HCT116 (cell line): Measurements from ENCODE around the gene NRP1. TPM values are rescaled to one million over a fixed set of nuclear protein-coding genes. Genes with fewer than 3 reads are reported as not detected.

ENCODE experiments used
- ATAC-seq: fragments of 200-7000 bp; cut with Tn5 transposase; 2 replicates; pipeline ENCODE4 v1.9.1; 2020; ENCODE audit warnings: mild to moderate bottlenecking, moderate library complexity
- BruUV-seq: library from RNA; stranded (reverse); fragments of 400-500 nt; replicated peaks from 2 replicates; lab custom pipeline; 2021; lab: Mats Ljungman, UMichigan
- CTCF ChIA-PET: fragments of 300-600 bp; sonication (Branson Sonifier 250); formaldehyde crosslinking; loops from one replicate; lab custom pipeline; 2021; ENCODE audit warnings: antibody characterized with exemption; lab: Charles Lee
- POLR2A ChIA-PET: fragments of 300-600, 350-600 bp; sonication (Branson Sonifier 250); formaldehyde crosslinking; loops from one replicate; lab custom pipeline; 2021; ENCODE audit warnings: antibody characterized with exemption; lab: Charles Lee
- RAD21 ChIA-PET, 2 experiments: fragments of 300-600 bp; sonication (Branson Sonifier 250); formaldehyde crosslinking; loops; one replicate each; lab custom pipeline; 2023; ENCODE audit warnings: low total read pairs in 2 of 2; ENCODE audit not compliant: uncharacterized antibody in 2 of 2, unreplicated experiment in 2 of 2, low non-redundant PET in 1 of 2; lab: Charles Lee
- DNase-seq: peaks from one replicate; pipeline ENCODE4 v3.0.0-alpha.2; 2010; ENCODE audit warnings: low read depth, low spot score
- H2AFZ ChIP-seq: fragments of 200-600 bp; shearing (Covaris generic), sonication (generic); 2 replicates; pipeline ENCODE4 v1.6.1; 2017; ENCODE audit warnings: low read depth, mixed run types, mixed read lengths, antibody characterized with exemption, low read length; ENCODE audit not compliant: poor library complexity, severe bottlenecking
- H3K27ac ChIP-seq: 2 replicates; pipeline ENCODE4 v1.5.1; 2012; ENCODE audit warnings: low read depth, low read length
- H3K27me3 ChIP-seq: fragments of 200-600 bp; sonication (generic); 2 replicates; pipeline ENCODE4 v1.6.1; 2016; ENCODE audit warnings: mixed run types, low read length, mixed read lengths; ENCODE audit not compliant: insufficient read depth
- H3K36me3 ChIP-seq, 2 experiments: fragments of 200-500 bp in 1 of 2; fragments of 200-600 bp in 1 of 2; sonication (Bioruptor generic) in 1 of 2; sonication (generic) in 1 of 2; 2 replicates each; pipeline versions ENCODE4 v1.5.1 to v1.6.1; 2014 to 2016; ENCODE audit warnings: low read length in 2 of 2, inconsistent platforms in 1 of 2, mixed read lengths in 1 of 2, mixed run types in 1 of 2; ENCODE audit not compliant: insufficient read depth in 2 of 2, control insufficient read depth in 1 of 2
- H3K4me1 ChIP-seq, 2 experiments: fragments of 200-600 bp in 1 of 2; sonication (generic) in 1 of 2; 2 replicates each; pipeline versions ENCODE4 v1.5.1 to v1.6.1; 2012 to 2017; ENCODE audit warnings: low read length in 2 of 2, inconsistent platforms in 1 of 2, mild to moderate bottlenecking in 1 of 2, mixed read lengths in 1 of 2, mixed run types in 1 of 2, moderate library complexity in 1 of 2; ENCODE audit not compliant: insufficient read depth in 2 of 2, control insufficient read depth in 1 of 2
- H3K4me2 ChIP-seq: fragments of 200-600 bp; sonication (generic); 2 replicates; pipeline ENCODE4 v1.6.1; 2017; ENCODE audit warnings: mixed run types, low read length, mixed read lengths
- H3K4me3 ChIP-seq, 2 experiments: fragments of 200-600 bp in 1 of 2; sonication (generic) in 1 of 2; replicated peaks in 1 of 2; 2 replicates each; pipeline ENCODE4 v1.5.1; 2011 to 2016; ENCODE audit warnings: low read length in 2 of 2, control low read depth in 1 of 2, low read depth in 1 of 2, mild to moderate bottlenecking in 1 of 2, mixed read lengths in 1 of 2, mixed run types in 1 of 2
- H3K79me2 ChIP-seq: fragments of 200-600 bp; sonication (generic); 2 replicates; pipeline ENCODE4 v1.6.1; 2017; ENCODE audit warnings: mild to moderate bottlenecking, mixed run types, low read length, moderate library complexity, mixed read lengths; ENCODE audit not compliant: insufficient read depth
- H3K9ac ChIP-seq: fragments of 200-600 bp; sonication (generic); 2 replicates; pipeline ENCODE4 v1.6.1; 2016; ENCODE audit warnings: low read length, mixed read lengths
- H3K9me2 ChIP-seq: fragments of 200-600 bp; sonication (generic), shearing (Covaris generic); 2 replicates; pipeline ENCODE4 v1.6.1; 2017; ENCODE audit warnings: mixed run types, mild to moderate bottlenecking, moderate library complexity; ENCODE audit not compliant: insufficient read depth
- H3K9me3 ChIP-seq, 2 experiments: fragments of 200-500 bp in 1 of 2; fragments of 200-600 bp in 1 of 2; sonication (Bioruptor generic) in 1 of 2; sonication (generic) in 1 of 2; 2 replicates each; pipeline ENCODE4 v1.6.1; 2014 to 2017; ENCODE audit warnings: low read length in 2 of 2, mixed read lengths in 2 of 2, inconsistent platforms in 1 of 2, low read depth in 1 of 2, mild to moderate bottlenecking in 1 of 2, mixed run types in 1 of 2, moderate library complexity in 1 of 2; ENCODE audit not compliant: control insufficient read depth in 1 of 2, insufficient read depth in 1 of 2
- H4K20me1 ChIP-seq: fragments of 200-600 bp; sonication (generic), shearing (Covaris generic); 2 replicates; pipeline ENCODE4 v1.6.1; 2017; ENCODE audit warnings: mixed run types, mild to moderate bottlenecking, moderate library complexity; ENCODE audit not compliant: insufficient read depth
- EZH2 ChIP-seq: fragments of 200-600 bp; sonication (generic); IDR thresholded peaks from 2 replicates; pipeline ENCODE4 v1.6.1; 2017; ENCODE audit warnings: antibody characterized with exemption, mixed run types
- EZH2phosphoT487 ChIP-seq: fragments of 200-600 bp; IDR thresholded peaks from 2 replicates; pipeline ENCODE4 v1.6.1; 2018; ENCODE audit warnings: antibody characterized with exemption, borderline replicate concordance
- FOSL1 ChIP-seq: IDR thresholded peaks from 2 replicates; pipeline ENCODE4 v1.6.1; 2012; ENCODE audit warnings: low read depth
- POLR2A ChIP-seq: IDR thresholded peaks from 2 replicates; pipeline ENCODE4 v1.7.0; 2011; ENCODE audit warnings: borderline replicate concordance; ENCODE audit not compliant: insufficient read depth, insufficient read length; ENCODE audit errors: extremely low read depth
- RAD21 ChIP-seq: IDR thresholded peaks from 2 replicates; pipeline ENCODE4 v1.6.1; 2012; ENCODE audit warnings: low read depth, mild to moderate bottlenecking
- SIN3A ChIP-seq: IDR thresholded peaks from 2 replicates; pipeline ENCODE4 v1.6.1; 2012; ENCODE audit warnings: low read depth
- SP1 ChIP-seq: IDR thresholded peaks from 2 replicates; pipeline ENCODE4 v1.6.1; 2012; ENCODE audit warnings: low read depth
- TCF7L2 ChIP-seq: IDR thresholded peaks from 2 replicates; pipeline ENCODE4 v1.7.0; 2011; ENCODE audit warnings: borderline replicate concordance, inconsistent platforms; ENCODE audit not compliant: insufficient read depth, insufficient read length; ENCODE audit errors: extremely low read depth
- ZNF274 ChIP-seq: fragments of 200-500 bp; sonication (Bioruptor generic); IDR thresholded peaks from 2 replicates; pipeline ENCODE4 v1.6.1; 2014; ENCODE audit warnings: mild to moderate bottlenecking, low read depth, low read length, inconsistent platforms
- intact Hi-C: fragments of 100-400 bp; cut with micrococcal nuclease; formaldehyde crosslinking; loops from 2 replicates; pipeline ENCODE4 v1.10.0; 2022
- total RNA-seq: library from RNA; stranded (reverse); gene quantifications from one replicate; pipeline ENCODE4 v1.2.1, GENCODE V29; 2021; ENCODE audit not compliant: unreplicated experiment
- TF ChIP-seq, protein P1 (sequence below): IDR thresholded peaks from 2 replicates; pipeline ENCODE4 v1.6.1; 2012
- TF ChIP-seq, protein P2 (sequence below): IDR thresholded peaks from 2 replicates; pipeline ENCODE4 v1.6.1; 2012
- TF ChIP-seq, protein P3 (sequence below), 3 experiments: fragments of 200-600 bp in 1 of 3; sonication (generic) in 1 of 3; IDR thresholded peaks in 2 of 3; conservative IDR thresholded peaks in 1 of 3; 2 replicates each; pipeline ENCODE4 v1.5.1; 2012 to 2017; ENCODE audit warnings: low read depth in 2 of 3, low read length in 2 of 3, antibody characterized with exemption in 1 of 3, borderline replicate concordance in 1 of 3, control low read depth in 1 of 3, mild to moderate bottlenecking in 1 of 3, mixed read lengths in 1 of 3, mixed run types in 1 of 3, moderate library complexity in 1 of 3; ENCODE audit not compliant: insufficient read depth in 1 of 3

The NRP1 gene
- total RNA-seq, 1 experiment from 2014 or later, result 3.8 TPM

DNA sequence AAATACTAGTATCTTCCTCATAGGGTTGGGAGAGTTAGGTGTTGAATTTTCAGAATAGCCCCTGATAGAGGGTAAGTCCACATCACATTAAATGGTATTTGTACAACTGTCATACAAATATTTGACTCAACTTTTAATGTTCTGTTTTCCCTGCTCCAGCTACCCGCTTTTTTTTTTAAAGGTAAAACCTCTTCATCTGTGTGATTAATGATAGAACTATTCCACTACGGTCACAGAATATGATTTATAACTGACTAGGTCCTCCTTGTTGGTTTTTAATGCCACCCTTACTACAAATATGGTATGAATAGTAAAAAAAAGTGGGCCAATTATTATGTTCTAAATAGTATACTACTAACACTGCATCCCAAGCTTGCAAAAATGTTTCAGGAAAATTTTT, 15.6 kb upstream of the NRP1 start:
- no peak overlapping the region for H2AFZ ChIP-seq
- intact Hi-C loops, result no loop called here
- no TSS peak for BruUV-seq
- ATAC-seq (no peak), DNase-seq (no peak)
- no peaks in the 10 kb centered on the region for H3K79me2 ChIP-seq
- H3K27ac ChIP-seq, result no peak overlapping the region
- ChIA-PET POLR2A (no interaction called here), CTCF (no interaction called here), RAD21 (no interaction called here)
- TF ChIP-seq, protein P1, sequence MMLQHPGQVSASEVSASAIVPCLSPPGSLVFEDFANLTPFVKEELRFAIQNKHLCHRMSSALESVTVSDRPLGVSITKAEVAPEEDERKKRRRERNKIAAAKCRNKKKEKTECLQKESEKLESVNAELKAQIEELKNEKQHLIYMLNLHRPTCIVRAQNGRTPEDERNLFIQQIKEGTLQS, result no peak
- TF ChIP-seq SP1 (no peak), EZH2 (no peak), RAD21 (no peak), EZH2phosphoT487 (no peak), SIN3A (no peak), POLR2A (no peak), TCF7L2 (no peak), FOSL1 (no peak), ZNF274 (no peak)
- TF ChIP-seq, protein P2, sequence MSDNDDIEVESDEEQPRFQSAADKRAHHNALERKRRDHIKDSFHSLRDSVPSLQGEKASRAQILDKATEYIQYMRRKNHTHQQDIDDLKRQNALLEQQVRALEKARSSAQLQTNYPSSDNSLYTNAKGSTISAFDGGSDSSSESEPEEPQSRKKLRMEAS, result no peak
- TF ChIP-seq, protein P3, sequence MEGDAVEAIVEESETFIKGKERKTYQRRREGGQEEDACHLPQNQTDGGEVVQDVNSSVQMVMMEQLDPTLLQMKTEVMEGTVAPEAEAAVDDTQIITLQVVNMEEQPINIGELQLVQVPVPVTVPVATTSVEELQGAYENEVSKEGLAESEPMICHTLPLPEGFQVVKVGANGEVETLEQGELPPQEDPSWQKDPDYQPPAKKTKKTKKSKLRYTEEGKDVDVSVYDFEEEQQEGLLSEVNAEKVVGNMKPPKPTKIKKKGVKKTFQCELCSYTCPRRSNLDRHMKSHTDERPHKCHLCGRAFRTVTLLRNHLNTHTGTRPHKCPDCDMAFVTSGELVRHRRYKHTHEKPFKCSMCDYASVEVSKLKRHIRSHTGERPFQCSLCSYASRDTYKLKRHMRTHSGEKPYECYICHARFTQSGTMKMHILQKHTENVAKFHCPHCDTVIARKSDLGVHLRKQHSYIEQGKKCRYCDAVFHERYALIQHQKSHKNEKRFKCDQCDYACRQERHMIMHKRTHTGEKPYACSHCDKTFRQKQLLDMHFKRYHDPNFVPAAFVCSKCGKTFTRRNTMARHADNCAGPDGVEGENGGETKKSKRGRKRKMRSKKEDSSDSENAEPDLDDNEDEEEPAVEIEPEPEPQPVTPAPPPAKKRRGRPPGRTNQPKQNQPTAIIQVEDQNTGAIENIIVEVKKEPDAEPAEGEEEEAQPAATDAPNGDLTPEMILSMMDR (IDR thresholded peaks at IDR 0.05 in 2 of 3, conservative IDR thresholded peaks at IDR 0.05 in 1 of 3; ENCODE audit: borderline replicate concordance in 1 of 3, insufficient read depth in 1 of 3, low read depth in 2 of 3, low read length in 2 of 3), result no peak
- H3K9me3 ChIP-seq, result no peaks in the 10 kb centered on the region
- no peaks in the 10 kb centered on the region for H4K20me1 ChIP-seq
- H3K4me3 ChIP-seq, result no peak overlapping the region
- no peaks in the 10 kb centered on the region for H3K27me3 ChIP-seq
- peaks cover 0 to 9% of the 10 kb centered on the region in 2 experiments; a peak in 2 of 4 replicates for H3K4me1 ChIP-seq
- H3K9me2 ChIP-seq, result no peaks in the 10 kb centered on the region; the same call in 1 of the 2 replicates
- H3K4me2 ChIP-seq, result no peak overlapping the region
- no peak overlapping the region for H3K9ac ChIP-seq
- no peaks in the 10 kb centered on the region for H3K36me3 ChIP-seq
